Left ventricle myocardium superior (tissue), 1 donor: ENCODE measurements around the gene CNOT6. TPM values are rescaled to one million over a fixed set of nuclear protein-coding genes. Genes with fewer than 3 reads are reported as not detected.
"Not testable (repeated sequence)": the region's sequence is repeated elsewhere in the genome, so short reads cannot be mapped to it uniquely, and the experiment has no call there.

Source experiments
- ATAC-seq: fragments of 200-7000 bp; cut with Tn5 transposase; one replicate; pipeline ENCODE4 v1.9.1; 2020; ENCODE audit warnings: mild to moderate bottlenecking, moderate library complexity
- DNase-seq: peaks from one replicate; pipeline ENCODE4 v3.0.0-alpha.2; 2020
- intact Hi-C: fragments of 100-400 bp; cut with micrococcal nuclease; formaldehyde crosslinking; loops from one replicate; pipeline ENCODE4 v1.11.0; 2022
- total RNA-seq: library from RNA; stranded (reverse); fragmentation: NEBNext Ultra II Directional; extraction: Animal tissue kit (Norgen Biotek cat#: 25700); gene quantifications from one replicate; pipeline ENCODE4 v1.2.1, GENCODE V29; 2021
- donor health status: DM: no; HTN: yes; CAD: no; lungs with severe emphysema.

CNOT6 gene
- total RNA-seq, 1 donor from 2014 or later, result 14.6 TPM

DNA sequence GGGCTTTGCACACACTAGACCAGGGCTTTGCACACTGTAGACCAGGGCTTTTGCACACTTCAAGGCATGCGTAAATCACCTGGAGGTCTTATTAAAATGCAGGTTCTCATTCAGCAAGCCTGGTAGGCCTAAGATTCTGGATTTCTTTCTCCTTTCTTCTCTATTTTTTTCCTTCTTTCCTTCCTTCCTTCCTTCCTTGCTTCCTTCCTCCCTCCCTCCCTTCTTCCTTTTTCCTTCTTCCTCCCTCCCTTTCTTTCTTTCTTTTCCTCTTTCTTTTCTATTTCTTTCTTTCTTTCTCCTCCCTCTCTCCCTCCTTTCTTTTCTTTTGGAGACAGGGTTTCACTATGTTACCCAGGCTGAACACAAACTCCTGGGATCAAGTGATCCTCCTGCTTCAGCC is 24.3 kb upstream of the CNOT6 start:
- DNase-seq (no peak), ATAC-seq (no peak)
- intact Hi-C loops, result loop anchor here (5.0 kb wide), 1 partner anchor 178 kb away; the partner anchor contains the start of gene MAPK9

DNA sequence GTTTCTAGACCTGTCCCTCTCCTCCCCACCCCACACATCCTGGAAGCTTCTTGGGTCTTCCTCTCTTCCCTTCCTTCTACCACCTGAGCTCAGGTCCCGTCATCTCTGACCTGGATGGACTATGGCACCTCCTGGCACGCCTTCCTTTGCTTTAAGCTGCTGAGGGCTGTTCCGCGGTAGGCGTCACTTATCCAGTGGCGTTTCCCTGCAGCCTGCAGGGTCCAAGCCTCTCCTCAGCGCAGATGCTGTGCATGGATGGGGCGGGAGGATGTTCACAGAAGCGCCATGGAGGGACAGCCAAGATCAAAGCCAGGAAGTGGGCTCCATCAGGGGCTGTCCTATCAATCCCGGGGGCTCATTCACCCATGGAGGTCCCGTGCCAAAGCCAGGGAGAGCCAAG is 23.8 kb upstream of the CNOT6 start:
- DNase-seq, result no peak
- no peak for ATAC-seq
- intact Hi-C loops, result loop anchor here (5.0 kb wide), 1 partner anchor 178 kb away; the partner anchor contains the start of gene MAPK9

DNA sequence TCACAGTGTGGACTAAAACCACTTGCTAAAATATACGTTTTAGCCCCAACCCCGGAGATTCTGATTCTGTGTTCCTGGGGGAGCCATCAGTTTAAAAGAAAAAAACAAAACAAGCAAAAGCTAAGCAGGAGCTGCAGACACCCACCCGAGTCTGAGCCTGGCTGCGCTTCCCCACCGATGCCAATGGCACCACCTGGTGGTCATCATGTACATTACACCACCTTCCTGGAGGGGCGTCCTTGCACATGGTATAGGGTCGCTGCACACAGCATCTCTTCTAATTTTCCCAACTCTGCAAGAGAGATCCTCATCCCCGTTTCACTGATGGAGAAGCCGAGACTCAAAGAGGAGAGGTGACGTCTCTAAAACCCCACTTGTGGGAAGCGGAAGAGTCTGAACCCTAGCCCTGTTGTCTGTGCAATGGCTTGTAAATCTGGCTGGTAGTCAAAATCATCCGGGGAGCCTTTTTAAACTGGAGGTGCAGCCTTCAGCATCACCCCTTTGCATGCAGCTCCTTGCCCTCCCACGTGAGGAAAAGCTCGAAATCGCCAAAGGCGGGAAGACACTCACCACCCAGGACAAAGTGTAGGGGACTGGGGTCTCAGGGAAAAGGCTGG is 23.1 kb upstream of the CNOT6 start:
- DNase-seq (peak; percentile 56), ATAC-seq (peak; percentile 81)
- intact Hi-C loops, result loop anchor here (5.0 kb wide), 1 partner anchor 179 kb away; the partner anchor contains the start of gene MAPK9

DNA sequence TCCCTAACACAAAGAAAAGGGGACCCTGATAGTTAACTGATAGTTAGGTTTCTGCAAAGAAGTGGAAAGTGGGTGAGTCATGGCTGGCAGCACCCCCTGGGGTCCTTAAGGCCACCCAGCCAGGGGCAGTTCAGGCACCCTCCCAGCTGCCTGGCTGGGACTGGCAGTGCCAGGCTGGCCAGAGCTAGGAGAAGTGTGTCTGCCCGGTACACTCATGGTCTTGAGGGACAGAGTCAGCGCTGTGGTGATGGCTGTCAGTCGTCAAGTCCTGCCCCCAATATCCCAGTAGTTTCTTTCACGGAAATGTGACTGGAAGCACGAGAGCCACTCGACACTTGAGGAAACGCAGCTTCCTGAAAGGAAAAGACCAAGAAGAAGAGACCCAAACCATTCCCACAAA is 22.3 kb upstream of the CNOT6 start:
- ATAC-seq (no peak), DNase-seq (no peak)
- intact Hi-C loops, result loop anchor here (5.0 kb wide), 1 partner anchor 180 kb away; the partner anchor contains the start of gene MAPK9

DNA sequence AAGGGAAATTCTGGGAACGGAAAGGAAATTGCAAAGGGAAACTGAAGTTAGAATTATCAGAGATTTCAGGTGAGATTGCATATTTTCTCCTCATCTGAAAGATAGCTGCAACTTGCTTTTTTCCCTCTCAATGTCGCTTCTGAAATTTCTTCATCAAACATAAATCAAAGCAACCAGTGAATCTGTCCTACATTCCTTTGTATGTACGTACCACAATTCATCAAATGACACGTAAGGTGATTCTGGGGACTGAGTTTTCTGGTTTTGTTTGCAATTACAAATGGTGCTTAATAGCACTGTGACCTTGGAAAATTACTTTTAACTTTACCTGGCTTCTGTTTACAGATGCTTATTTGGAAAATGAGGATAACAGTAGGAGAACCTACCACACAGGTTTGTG is 21.9 kb upstream of the CNOT6 start:
- DNase-seq (no peak), ATAC-seq (no peak)
- intact Hi-C loops, result loop anchor here (5.0 kb wide), 1 partner anchor 180 kb away; the partner anchor contains the start of gene MAPK9

DNA sequence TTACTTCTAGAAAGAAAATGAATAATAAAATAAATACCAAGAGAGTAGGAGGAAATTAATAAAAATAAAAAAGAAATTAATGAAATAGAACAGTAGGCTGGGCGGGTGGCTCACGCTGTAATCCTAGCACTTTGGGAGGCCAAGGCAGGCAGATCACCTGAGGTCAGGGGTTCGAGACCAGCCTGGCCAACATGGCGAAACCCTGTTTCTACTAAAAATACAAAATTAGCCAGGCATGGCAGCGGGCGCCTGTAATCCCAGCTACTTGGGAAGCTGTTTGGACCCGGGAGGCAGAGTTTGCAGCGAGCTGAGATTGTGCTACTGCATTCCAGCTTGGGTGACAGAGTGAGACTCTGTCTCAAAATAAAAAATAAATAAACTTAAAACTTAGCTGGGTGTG is 20.8 kb upstream of the CNOT6 start:
- intact Hi-C loops, result loop anchor here (5.0 kb wide), 1 partner anchor 181 kb away; the partner anchor contains the start of gene MAPK9
- ATAC-seq, DNase-seq: not testable (repeated sequence)

DNA sequence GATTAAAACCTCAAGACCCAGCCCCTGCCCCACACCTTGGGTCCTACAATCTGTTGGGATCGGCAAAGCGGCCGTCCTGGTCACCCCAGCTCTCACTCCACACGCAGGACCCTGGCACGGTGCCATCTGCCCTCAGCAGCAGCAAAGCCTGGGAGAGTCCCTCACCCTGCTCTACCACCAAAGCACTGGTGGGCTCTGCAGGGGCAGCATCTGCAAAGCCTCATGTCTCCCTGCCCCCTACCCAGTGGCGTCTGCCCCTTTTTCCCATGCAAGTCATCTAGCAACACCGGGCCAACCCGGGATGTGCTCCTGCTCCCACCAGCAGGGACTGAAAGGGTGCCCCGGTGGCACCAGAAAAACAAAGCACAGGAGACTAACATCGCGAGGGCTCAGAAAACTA is 19.6 kb upstream of the CNOT6 start:
- DNase-seq, result no peak
- ATAC-seq, result no peak
- intact Hi-C loops, result loop anchor here (5.0 kb wide), 1 partner anchor 182 kb away; the partner anchor contains the start of gene MAPK9

DNA sequence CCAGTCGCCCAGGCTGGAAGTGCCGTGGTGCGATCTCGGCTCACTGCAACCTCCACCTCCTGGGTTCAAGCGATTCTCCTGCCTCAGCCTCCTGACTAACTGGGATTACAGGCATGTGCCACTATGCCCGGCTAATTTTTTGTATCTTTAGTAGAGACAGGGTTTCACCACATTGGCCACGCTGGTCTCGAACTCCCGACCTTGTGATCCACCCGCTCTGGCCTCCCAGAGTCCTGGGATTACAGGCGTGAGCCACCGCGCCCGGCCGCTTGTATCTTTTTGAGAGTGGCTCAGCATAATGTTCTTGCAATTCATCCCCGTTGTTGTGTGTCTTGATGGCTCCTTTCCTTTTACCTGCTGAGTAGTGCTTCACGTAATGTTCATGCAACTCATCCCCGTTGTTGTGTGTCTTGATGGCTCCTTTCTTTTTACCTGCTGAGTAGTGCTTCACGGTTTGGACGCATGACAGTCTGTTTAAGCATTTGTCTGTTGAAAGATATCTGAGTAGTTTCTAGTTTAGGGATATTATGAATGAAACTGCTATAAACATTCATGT is 18.1 kb upstream of the CNOT6 start:
- intact Hi-C loops, result not testable (repeated sequence)

DNA sequence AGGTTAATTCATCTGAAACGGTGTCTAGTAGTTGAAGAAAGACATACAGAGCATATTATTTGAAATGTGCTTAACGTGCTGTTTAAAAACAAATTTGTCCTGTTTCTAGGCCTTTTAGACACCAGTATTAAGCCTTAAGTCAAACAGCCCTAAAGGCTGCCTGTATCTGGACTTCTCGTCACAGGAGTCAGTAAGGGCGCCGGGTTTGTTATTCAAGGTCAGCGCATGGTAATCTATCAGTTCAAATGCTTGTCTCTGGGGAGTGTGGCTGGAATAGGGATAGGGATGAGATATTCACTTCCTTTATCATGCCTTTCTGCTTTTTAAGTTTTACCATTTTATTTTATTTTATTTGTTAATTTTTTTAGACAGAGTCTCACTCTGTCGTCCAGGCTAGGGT is 9.4 kb upstream of the CNOT6 start:
- DNase-seq (no peak), ATAC-seq (no peak)
- intact Hi-C loops, result no loop called here

More for the DNA sequence above, 18.1 kb upstream of the CNOT6 start:
- not testable (repeated sequence) for DNase-seq, ATAC-seq

DNA sequence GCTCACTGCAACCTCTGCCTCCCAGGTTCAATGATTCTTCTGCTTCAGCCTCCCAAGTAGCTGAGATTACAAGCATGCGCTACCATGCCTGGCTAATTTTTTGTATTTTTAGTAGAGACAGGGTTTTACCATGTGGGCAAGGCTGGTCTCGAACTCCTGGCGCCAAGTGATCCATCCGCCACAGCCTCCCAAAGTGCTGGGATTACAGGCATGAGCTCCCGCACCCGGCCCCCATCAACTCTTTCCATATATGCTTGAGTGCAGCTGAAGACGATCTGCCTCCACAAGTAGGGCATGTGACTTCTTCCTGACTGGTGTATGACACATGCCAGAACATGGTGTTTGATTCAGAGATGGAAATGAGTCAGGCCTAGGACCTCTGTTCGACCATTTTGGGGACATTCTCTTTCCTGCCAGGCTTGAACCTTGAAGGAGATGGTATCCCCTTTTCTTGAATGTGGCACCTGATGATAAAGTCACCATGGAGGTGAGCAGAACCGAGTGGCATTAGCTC is 7.5 kb upstream of the CNOT6 start:
- ATAC-seq, result no peak
- intact Hi-C loops, result no loop called here
- no peak for DNase-seq

DNA sequence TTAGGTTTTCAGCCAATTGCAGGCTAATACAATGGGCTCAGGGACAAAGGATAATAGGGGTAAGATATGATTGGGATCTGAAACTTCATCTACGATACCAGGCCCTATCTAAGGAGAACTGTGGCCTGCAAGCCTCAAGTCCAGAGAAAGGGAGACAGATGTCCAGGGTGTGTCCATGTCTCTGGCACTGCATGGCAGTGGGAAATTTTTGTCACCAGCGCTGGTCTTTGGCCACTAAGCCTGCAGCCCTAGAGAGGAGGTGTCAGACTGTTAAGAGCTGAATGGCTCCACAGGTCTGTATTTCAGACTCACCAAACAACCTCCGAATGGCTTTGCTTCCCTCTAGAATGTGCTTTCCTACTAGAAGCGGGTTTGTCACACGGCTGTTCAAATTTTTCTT is 6.6 kb upstream of the CNOT6 start:
- no peak for ATAC-seq
- no peak for DNase-seq
- intact Hi-C loops, result no loop called here

DNA sequence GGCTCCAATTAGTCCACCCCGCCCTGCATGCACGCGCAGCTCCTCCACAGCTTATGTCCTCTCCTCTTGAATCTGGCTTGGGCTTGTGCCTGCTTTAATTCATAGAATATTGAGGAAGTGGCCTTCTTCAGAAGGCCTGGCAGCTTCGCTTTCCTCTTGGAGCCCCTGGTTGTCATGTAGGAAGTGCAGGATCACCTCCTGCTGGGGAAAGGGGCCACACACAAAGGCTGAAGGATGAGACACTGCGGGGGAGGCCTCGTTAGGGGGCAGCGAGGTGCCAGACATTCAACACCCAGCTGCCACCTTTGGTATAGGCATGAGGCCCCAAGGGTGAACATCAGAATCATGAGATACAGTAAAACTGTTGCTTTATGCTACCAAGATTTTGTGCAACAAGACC is 2.7 kb upstream of the CNOT6 start:
- ATAC-seq (no peak), DNase-seq (no peak)
- intact Hi-C loops, result no loop called here

DNA sequence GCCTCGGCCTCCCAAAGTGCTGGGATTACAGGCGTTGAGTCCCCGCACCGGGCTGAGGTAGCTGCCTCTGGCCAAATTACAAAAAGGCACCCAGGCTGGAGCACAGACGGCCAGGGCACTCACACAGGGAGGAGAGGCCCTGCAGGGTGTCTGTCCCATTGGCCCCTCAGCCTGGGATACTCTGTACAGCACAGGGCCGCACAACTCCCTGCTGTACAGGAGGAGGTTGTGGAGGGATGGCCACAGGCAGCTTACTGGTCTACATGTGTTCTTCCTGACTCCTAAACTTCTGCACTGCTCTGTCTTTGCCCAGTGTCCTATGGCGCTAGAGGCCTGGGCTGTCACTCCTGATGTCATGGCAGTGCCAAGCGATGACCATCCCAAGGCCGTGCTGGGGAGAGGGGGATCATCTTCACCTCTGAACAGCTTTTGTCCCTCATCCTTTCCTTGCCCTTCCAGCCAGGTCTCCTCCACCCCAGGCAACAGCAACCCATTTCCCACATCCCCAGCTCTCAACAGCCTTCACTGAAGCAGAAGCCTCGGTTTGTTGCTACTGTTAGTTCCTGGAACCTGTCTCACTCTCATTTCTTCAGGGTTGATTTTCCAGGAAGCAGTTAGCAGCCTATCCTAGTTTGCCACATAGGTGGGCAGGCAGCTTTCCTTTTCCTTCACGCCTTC is 1.8 kb upstream of the CNOT6 start:
- DNase-seq, result no peak
- ATAC-seq, result no peak
- intact Hi-C loops, result no loop called here

DNA sequence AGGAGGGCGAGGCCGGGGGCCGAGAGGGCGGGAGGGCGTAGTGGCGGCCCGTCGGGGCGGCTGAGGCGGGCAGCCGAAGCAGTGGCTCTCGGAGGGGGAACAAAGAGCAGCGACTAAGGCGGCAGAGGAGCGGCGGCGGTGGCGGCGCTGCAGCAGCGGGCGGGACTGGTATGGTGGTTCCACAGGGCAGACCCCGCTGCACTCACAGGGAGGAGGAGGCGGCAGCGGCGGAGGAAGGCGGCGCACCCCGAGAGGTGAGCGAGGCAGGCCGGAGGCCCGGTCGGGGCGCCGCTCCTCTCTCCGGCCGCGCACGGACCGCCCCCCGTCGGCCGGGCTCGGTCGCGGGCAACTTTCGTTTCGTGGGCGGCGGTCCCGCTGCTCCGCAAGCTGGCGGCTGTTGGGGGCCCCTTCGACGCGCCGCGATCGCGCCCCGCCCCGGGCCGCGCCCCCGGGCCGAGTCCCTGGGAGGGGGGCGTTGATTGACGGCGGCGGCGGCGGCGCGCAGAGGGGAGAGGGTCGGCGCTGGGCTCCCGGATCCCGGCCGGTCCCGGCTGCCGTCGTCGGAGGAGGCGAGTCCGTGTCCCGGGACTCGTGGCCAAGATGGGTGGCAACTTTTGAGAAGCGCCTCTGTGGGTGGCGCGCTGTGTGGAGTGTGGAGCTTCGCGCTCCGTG is 467 bp downstream of the CNOT6 start:
- ATAC-seq (peak; percentile 45), DNase-seq (peak; percentile 68)
- intact Hi-C loops, result no loop called here

DNA sequence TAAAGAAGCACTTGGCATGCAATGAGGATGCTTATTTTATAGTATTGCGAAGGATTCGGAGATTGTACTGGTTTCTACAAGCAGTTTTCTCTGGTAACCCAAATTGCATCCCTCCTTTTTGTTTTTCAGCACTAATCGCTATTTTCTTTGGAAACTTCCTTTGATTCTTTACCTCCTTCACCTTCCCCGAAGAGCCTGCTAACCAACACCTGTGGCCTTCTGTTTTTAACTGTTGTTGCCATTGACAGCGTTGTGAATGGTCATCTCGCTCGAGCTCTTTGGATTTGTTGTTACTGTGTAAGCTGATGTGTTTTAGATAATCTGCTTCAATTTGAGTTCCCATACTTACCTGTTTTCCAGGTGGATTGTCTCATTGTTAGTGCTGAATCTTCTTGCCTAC is 1.1 kb downstream of the CNOT6 start:
- intact Hi-C loops, result no loop called here
- ATAC-seq (no peak), DNase-seq (no peak)

DNA sequence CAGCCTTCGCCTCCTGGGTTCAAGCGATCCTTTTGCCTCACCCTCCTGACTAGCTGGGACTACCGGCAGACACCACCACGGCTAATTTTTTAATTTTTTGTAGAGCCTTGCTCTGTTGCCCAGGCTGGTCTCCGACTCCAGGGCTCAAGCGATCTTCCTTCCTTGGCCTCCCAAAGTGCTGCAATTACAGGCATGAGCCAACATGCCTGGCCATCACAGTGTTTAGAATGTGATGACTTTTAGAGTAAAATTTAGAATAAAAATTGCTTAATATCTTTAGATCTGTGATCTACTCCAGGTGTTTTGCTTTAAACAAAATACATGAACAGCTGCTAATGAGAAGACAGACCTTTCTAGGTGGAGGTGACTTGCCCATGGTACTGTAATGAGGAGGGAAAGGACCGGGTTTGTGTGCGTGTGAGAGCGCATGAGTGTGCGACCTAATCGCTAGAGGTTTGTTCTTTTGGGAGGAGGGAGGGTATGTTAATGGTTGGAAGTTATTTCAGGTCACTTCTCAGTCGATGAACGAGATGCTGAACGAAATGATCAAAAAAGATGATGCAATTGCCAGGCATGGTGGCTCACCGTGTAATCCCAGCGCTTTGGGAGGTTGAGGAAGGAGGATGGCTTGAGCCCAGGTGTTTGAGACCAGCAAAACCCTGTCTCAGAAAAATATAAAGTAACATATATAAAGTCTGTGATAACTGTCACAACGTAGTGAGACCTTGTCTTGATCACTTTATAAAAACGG is 2.0 kb downstream of the CNOT6 start:
- ATAC-seq, result no peak
- intact Hi-C loops, result no loop called here
- no peak for DNase-seq

DNA sequence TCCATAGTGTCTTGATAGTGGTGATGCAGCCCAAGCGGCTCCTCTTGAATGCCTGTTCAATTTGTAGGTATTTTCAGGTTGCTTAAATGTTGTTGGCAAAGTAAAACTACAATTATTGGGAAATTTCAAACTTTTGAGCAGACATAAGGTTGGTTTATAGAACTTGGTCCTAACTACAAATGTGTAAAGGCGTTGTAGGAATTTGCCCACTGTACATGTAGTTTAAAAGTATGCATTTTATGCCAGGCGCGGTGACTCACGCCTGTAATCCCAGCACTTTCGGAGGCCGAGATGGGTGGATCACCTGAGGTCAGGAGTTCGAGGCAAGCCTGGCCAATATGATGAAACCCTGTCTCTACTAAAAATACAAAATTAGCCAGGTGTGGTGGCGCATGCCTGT is 2.6 kb downstream of the CNOT6 start:
- ATAC-seq, intact Hi-C loops, DNase-seq: not testable (repeated sequence)

DNA sequence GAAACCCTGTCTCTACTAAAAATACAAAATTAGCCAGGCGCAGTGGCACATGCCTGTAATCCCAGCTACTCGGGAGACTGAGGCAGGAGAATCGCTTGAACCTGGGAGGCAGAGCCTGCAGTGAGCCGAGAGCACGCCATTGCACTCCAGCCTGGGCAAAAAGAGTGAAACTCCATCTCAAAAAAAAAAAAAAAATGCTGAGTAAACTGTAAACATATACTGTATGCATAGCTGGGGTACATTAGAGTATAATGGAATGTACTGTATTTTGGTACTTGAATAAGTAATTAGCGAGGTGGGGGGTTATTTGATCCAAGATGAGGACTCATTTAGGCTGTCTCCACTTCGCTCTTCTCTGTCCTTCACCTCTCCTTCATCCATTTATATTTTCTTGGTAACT is 3.7 kb downstream of the CNOT6 start:
- ATAC-seq, intact Hi-C loops, DNase-seq: not testable (repeated sequence)

DNA sequence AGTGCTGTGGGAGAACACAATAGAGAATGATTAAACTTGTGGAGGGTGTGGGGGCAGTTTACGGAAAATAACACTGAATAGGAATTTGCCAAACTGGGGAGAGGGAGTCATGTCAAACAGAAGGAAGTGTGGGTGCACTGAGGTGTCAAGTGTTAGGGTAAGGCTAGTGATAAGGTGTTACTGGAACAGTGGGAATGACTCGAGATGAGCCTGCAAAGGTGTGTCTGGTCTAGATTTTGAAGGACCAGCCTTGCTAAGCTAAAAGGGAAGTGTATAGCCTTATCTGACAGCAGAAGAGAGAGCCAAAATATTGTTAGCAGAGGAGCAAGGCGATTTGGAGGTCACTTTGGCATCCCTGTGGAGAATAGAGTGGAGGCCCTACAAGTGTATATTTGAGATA is 4.2 kb downstream of the CNOT6 start:
- intact Hi-C loops, result no loop called here
- DNase-seq (no peak), ATAC-seq (no peak)
